M059J (cell line): ENCODE data around the gene SLMAP. TPM values are rescaled to one million over a fixed set of nuclear protein-coding genes. Genes with fewer than 3 reads are reported as not detected.
A peak's percentile ranks its signal among the peaks of the same experiment; 100 is the strongest.
"Not testable (repeated sequence)": the region's sequence is repeated elsewhere in the genome, so short reads cannot be mapped to it uniquely, and the experiment has no call there.

Source experiments
- DNase-seq: peaks from one replicate; pipeline ENCODE4 v3.0.0-alpha.2; 2012; ENCODE audit warnings: low read depth
- total RNA-seq: library from RNA; depleted of rRNA; stranded (reverse); fragments of >200 nt; shearing (Covaris generic); gene quantifications from 2 replicates; pipeline ENCODE4 v1.2.3, GENCODE V29; 2014

Gene SLMAP
- total RNA-seq, 1 experiment from 2014 or later = 31.2 TPM

DNA sequence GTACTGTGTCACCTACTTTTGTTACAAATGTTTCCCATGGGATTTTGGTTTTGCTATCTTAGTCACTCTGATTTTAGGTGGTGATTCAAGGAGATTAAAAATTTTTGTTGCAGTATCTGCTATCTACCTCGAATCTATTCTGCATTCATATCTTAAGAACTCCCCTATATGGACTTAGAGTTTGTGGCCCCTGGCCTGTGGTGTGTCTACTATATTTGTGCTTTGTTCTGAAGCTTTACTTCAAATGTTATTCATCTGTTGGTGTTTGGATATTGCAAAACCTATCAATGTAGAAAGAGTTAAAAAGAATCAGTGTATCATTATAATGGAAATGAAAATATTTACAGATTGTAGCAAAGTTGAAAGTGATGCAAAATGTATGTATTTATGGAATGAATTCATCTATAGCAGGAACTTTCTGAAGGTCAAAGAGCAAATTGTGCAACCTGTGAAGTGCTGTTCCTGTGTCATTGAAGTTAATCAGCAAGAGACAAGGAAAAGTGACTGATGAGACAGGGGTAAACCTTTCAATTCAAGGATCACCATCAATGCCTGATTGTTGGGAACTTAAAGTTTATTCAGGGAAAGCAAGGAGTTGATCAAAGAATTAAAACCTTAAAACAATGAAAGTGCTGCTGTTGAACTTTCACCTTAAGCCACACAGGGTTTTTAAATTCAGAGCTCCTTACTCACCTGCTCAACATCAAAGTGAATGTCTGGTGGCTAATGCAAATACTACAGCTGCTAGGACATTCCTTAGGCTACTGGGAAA lies 71.0 kb downstream of the SLMAP start:
- no peak for DNase-seq

DNA sequence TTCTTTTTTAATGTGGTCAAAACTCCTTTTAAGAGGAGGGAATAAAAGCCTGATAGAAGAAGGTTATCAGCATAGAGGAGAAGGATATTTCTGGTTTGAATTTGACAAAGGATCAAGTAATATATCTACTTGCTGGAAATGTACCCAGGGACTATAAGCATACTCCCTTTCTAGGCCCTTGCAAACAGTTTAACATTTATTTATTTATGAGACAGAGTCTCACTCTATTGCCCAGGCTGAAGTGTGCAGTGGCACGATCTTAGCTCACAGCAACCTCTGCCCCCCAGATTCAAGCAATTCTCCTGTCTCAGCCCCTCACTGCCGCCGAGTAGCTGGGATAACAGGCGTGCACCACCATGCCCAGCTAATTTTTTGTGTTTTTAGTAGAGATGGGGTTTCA lies 71.6 kb downstream of the SLMAP start:
- DNase-seq = no peak

DNA sequence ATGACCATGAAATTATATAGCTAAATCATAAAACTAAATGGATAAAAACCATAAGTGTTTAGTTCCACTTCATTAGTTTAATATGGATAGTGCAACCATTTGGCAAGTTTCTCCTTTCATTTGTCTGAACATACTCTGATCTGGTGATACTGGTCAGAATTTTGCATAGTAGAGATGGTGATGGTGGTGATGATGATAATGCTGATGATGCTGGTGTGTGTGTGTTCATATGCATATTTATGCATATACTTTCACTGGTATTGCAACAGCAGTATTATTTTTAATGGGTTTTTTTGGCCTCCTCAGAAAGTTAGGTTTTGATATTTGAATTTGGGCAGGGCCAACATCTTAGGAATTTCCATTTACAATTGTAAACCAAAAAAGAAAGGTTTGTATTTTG lies 76.4 kb downstream of the SLMAP start:
- DNase-seq = no peak

DNA sequence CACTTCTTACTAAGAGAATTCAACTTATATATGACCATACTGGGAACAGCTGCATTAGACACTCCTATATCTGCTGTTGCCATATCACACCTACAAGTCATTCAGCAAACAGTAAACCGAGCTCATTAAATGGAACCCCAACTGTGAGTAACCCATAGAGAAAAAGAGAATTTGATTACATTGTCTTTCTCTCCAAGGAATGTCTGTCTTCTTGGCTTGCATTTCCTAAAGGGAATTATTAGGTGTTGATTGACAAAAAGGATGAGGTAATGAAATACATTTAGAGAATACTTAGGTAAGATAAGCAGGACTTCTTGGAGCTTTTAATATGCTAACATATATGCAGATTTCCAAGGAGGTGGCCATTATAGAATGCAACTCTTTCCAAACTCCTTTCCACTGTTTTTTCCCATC lies 76.8 kb downstream of the SLMAP start:
- DNase-seq = no peak

DNA sequence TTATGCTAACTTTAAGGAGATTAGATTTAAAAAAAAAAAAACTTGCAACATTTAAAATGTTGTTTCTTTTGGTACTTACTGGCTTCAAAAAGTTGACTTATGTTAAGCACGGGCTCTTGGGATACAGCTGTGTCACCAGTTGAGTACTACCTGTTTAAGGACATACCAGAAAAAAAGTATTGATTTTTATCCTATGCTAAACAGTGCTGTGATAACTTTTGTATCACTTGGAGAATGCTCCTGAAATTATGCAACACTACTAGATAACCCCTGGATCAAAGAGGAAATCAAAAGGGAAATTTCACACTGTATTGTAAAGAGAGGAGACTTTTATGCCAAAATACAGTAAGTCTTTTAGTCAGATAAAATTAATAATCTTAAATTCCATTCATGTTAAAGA lies 77.7 kb downstream of the SLMAP start:
- no peak for DNase-seq

DNA sequence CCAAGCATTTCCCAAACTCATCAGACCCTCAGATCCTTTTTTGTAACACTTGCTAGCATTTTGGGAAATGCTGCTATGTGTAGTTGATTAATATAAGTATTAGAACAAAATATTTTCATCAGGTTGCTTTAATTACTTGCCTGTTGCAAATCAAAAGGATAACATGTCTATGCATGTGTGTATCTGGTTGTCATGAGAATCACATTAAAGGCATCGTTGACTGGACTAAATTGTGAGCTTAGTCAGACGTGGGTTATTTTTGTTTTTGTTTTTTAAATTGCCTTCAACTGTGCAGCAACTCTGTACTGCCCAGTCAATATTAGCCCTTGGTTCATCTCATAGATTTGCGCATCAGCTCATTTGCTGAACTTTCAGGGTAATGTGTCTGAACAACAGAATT lies 81.6 kb downstream of the SLMAP start:
- no peak for DNase-seq

DNA sequence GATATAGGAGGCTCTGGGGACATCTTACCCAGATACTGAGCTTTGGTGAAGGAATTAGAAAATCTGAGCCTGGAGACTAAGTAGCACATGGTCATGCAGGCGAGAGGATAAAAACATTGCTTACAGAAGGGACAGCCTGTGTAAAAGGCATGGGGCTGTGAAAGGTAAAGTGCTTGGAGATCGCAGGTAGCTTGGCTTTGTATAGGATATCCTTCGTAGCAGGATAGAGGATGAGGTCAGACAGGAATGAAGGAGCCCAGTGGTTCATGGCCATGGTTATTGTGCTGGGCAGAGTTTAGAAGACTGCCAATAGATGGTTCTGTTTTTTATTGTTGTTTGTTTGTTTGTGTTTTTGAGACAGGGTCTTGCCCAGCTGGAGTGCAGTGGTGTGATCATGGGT lies 82.5 kb downstream of the SLMAP start:
- DNase-seq = no peak

DNA sequence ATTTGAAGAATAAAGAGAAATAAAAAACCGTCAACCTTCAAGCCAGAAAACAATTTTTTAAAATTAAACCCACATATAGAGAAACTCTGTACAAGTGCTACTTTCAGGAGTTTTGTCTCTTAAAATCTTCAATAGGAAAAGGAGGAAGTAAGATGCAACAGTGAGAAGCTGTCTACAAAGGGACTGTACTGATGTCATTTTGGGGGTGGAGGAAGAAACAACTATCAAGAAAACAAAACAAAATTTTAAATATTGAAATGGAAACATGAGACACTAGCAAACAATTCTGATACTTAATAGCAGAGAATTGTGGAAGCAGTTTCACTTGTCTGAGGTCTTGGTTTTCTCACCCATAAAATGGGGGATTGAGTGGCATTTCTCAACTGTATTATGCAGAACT lies 84.4 kb downstream of the SLMAP start:
- no peak for DNase-seq

DNA sequence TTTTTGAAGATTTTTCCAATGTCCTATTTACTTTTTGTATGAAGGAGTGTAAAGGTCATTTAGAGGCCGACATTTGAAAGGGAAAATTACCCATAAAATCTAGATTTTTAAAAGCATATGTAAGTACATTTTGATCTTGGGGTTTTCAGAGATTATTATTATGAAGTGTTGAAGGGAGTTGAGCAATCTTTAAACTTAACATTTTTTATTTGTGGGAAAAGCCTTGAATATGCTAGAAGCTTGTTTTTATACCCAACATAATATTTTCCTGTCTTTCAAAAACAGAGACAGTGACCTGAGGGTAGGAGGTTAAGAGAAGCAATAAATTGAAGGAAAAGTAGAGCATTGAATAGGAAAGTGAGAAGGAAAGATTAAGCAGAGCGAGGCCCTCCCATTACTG lies 85.7 kb downstream of the SLMAP start:
- DNase-seq = no peak

DNA sequence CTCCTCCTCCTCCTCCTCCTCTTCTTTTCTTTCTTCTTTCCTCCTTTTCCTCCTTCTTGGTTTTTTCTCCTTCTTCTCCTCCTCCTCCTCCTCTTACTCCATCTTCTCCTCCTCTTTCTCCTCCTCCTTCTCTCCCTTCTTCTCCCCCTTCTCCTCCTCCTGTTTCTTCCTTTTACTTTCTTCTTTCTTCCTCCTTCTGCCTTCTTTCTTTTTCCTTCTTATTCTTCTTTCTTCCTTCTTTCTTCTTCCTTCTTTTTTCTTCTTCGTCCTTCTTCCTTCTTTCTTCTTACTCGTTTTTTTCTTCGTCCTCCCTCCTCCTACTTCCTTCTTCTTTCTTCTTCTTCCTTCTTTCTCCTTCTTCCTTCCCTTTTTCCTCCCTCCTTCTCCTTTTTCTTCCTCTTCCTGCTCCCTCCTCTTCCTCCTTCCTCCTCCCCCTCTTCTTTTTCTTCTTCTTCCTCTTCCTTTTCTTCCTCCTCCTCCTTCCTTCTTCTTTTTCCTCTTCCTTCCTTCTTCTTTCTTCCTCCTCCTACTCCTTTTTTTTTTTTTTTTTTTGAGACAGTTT lies 92.1 kb downstream of the SLMAP start:
- no peak for DNase-seq

DNA sequence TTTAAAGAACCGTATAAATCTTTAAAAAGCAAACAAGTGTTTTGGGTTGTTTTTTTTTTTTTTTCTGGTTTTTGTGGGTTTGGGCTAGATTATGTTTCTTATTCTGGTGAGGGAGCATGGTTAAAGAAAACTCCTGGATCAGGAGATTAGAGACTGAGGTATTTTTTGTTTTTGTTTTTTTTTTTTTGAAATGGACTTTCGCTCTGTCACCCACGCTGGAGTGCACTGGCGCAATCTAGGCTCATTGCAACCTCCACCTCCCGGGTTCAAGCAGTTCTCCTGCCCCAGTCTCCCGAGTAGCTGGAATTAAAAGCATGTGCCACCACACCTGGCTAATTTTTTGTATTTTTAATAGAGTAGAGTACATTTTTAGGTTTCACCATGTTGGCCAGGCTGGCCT lies 95.2 kb downstream of the SLMAP start:
- DNase-seq = no peak

DNA sequence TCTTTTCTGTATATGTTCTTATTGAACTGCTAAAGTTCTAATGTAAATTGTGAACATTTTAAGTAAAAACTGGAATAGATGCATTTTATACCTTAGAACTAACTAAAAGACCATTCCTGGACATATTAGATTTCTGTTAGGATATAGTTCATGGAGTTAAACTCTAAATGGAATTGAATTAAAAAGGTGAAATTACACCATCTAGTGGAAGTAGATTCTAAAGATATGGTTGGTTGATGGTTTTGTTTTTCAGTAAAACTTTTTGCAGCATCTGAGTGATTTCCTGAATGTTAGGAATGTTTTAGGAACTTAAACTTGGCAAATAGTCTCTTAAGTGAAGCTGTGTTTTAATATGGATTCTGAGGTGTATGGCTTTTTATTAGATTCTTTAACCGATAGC lies 96.8 kb downstream of the SLMAP start:
- DNase-seq = peak; percentile 14

DNA sequence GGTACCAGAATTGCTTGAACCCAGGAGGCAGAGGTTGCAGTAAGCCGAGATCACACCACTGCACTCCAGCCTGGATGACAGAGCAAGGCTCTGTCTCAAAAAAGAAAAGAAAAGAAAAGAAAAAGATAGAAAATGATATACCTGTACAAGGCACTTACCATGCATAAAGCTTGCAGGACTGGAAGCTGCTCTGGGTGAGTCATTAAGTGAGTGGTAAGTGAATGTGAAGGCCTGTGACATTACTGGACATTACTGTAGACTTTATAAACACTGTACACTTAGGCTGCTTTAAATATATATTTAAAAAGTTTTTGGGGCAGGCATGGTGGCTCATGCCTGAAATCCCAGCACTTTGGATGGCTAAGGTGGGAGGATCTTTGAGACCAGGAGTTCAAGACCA lies 99.2 kb downstream of the SLMAP start:
- DNase-seq = peak; percentile 63

DNA sequence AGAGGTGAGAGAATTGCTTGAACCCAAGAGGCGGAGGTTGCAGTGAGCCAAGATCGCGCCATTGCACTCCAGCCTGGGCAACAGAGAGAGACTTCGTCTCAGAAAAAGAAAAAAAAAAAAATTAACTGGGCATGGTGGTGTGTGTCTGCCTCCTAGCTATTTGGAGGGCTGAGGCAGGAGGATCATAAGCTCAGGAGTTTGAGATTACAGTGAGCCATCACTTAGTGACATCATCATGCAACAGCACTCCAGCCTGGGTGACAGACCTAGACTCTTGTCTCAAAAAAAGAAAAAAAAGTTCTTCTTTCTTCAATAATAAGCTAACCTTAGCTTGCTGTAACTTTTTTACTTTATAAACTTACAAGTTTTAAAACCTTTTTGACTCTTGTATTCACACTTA lies 99.8 kb downstream of the SLMAP start:
- DNase-seq = peak; percentile 7

DNA sequence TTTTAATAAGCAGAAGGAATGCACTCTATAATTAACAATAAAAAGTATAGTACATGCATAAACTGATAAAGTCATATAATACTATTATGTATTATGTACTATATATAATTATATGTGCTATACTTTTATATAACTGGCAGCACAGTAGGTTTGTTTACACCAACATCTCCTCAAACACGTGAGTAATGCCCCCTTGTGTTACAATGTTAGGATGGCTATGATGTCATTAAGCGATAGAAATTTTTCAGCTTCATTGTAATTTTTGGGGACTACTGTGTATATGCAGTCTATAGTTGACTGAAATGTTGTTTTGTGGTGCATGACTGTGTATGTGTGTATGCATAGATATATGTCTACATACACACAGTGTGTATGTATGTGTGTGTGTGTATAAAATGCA lies 100.6 kb downstream of the SLMAP start:
- DNase-seq = peak; percentile 8

DNA sequence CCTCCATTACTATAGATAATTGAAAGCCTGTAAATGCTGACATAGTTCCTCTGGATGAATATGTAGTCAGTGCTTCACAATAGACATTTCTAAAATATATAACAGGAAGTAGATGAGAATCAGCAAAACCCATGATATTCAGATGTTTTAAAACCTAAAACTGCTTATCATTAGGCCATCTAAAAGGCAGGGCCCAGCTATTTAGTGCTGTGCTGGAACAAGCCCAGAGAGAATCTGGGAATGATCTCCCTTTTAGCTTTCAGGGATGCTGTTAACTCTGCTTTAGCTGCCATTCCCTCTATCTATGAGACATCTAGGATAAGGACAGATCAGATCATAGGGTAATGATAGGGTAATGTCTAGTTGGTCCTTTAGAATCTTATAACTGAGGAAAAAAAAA lies 106.8 kb downstream of the SLMAP start:
- no peak for DNase-seq

DNA sequence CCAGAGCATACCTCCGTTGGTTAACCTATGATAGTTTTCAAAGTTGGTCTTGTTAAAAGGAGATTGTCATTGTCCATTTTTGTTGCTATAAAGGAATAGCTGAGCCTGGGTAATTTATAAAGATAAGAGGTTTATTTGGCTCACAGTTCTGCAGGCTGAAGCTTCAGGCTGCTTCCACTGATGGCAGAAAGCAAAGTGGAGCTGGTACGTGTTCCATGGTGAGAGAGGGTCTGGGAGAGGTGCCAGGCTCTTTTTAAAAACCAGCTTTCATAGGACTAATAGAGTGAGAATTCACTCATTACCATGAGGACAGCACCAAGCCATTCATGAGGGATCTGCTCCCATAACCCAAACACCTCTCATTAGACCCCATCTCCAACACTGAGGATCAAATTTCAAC lies 107.3 kb downstream of the SLMAP start:
- no peak for DNase-seq

DNA sequence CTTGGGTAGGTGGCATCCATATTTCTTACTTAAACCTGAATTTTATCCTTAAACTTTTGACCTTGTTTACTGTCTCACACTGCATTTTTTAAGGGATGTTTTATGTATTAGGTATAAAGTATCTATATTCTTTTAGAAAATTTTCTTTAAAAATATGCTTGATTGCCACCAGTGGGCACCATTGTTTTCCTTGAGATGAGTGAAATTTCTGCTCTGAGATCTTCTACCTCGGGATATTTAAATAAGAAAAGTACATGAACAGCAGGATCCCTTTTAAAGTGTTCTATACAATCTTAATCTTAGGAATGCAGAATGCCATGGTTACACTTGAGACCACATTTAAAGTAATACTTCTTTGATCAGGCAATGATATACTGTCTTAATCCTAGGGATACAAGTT lies 108.7 kb downstream of the SLMAP start:
- peak; percentile 19 for DNase-seq

DNA sequence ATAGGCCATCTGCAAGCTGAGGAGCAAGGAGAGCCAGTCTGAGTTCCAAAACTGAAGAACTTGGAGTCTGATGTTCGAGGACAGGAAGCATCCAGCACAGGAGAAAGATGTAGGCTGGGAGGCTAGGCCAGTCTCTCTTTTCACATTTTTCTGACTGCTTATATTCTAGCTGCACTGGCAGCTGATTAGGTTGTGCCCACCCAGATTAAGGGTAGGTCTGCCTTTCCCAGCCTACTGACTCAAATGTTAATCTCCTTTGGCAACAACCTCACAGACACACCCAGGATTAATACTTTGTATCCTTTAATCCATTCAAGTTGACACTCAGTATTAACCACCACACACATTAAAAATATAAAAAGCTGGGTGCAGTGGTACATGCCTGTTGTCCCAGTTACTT lies 113.0 kb downstream of the SLMAP start:
- DNase-seq = not testable (repeated sequence)

DNA sequence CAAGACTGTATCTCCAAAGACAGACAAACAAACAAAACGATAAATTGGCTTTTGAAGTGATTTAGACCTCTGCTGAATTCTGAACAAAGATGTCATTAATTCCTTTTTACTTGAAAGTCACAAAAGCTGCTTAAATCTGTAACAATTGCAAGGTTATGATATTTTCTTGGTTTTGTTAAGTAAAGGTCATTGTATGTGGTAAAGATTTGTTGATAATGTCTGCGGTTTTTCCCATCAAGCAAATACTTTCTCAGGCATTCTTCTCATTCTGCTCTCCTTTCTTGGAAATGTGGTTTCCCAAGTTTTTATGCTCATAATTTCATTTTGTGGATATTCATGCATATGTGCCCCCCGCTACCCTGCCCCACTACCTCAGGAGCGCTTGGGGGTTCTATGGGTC lies 116.5 kb downstream of the SLMAP start:
- peak; percentile 11 for DNase-seq

DNA sequence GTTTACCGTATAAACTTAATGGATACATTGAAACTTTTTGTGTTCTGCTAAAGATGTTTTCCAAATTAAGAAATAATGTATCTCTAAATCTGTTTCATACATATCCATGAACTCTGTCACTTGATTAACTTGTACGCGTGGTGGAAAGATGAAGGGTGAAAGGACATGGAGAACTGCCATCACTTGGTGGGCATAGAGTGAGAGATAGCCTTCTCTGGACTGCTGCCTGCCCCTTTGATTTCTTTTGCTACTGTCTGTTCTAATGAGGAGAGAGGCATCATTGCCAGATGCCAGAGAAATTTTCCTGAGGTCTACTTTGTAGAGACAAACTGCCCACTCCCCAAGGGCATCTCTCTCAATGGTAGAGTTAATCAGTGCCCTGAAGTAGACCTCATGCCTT lies 120.5 kb downstream of the SLMAP start:
- no peak for DNase-seq

DNA sequence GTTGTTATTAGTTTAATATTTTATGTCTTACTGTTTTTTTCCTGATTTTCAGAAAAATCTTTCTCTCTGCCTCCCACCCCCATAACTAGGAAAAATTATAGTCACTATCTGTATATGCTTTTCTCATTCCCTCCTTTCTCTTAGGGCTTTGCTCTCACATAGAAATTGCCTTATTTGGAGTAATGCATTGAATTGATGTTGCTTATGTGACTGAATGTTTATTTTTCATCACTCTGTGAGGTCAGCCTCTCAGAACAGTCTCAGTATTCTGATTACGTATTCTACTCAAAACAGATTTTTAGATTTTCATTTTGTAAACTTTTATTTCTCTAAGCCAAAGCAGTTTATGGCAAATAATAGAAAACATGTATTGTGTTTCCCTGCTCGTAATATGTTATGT lies 121.0 kb downstream of the SLMAP start:
- no peak for DNase-seq

DNA sequence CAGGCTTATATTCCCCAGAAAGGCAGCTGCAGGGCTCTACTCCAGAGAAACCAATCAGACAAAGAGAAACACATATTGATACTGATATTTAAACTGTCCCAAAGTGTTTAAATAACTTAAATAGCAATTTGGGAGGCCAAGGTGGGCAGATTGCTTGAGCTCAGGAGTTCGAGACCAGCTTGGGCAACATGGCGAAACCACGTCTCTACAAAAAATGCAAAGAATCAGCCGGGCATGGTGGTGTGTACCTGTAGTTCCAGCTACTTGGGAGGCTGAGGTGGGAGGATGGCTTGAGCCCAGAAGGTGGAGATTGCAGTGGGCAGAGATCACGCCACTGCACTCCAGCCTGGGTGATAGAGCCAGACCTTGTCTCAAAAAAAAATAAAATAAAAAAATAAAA lies 128.3 kb downstream of the SLMAP start:
- DNase-seq = not testable (repeated sequence)

DNA sequence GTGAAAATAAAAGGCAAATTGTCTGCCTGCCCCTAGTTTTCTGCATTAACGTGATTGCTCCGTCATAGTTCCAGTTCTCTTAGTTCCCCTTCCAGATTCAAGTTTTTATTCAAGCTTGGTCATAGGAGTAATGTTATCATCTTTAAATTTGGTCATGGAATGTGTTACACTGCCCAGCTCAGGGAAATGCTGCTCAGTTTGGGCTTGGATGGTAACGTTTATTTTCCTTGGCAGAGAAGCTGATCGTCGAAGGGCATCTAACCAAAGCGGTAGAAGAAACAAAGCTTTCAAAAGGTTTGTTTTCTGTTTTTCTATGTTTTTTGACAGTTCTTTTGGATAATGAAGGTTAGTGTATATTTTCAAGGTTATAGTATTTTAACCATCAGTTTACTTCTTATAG lies 133.7 kb downstream of the SLMAP start:
- DNase-seq = no peak
